PC-3 (cell line): Measurements from ENCODE around the gene PCDH9.

Source experiments
- EZH2 ChIP-seq: fragments of 300-600 bp; sonication (generic); IDR thresholded peaks from one replicate; pipeline ENCODE4 v1.6.1; 2017; ENCODE audit warnings: antibody characterized with exemption, mild to moderate bottlenecking, low read length; ENCODE audit not compliant: unreplicated experiment
- EZH2phosphoT487 ChIP-seq: fragments of 300-600 bp; sonication (generic); IDR thresholded peaks from 2 replicates; pipeline ENCODE4 v1.6.1; 2018; ENCODE audit warnings: mild to moderate bottlenecking, antibody characterized with exemption, low read length, borderline replicate concordance
- TF ChIP-seq, protein P1 (sequence below): fragments of 300-600 bp; sonication (generic); conservative IDR thresholded peaks from 2 replicates; pipeline ENCODE4 v1.5.1; 2017; ENCODE audit warnings: antibody characterized with exemption, low read depth, mild to moderate bottlenecking, low read length

DNA sequence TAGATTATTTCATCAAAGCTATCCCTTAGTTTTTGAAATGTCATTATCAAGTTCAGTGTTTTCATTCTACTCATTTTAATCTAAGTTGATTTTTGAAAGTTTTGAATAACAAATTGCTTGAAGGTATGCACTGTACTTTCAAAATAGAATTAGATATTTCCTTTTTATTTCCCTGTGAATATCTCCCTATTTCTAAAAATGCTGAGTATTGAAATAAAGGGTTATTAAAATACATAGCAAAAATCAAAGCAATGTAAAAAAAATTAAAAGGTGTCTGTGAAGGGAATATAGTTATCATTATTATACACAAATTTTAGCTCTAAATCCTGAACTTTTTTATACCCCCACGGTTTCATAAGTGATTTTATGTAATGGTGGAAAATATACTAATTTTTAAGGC lies 967.8 kb downstream of the PCDH9 start:
- TF ChIP-seq, protein P1, sequence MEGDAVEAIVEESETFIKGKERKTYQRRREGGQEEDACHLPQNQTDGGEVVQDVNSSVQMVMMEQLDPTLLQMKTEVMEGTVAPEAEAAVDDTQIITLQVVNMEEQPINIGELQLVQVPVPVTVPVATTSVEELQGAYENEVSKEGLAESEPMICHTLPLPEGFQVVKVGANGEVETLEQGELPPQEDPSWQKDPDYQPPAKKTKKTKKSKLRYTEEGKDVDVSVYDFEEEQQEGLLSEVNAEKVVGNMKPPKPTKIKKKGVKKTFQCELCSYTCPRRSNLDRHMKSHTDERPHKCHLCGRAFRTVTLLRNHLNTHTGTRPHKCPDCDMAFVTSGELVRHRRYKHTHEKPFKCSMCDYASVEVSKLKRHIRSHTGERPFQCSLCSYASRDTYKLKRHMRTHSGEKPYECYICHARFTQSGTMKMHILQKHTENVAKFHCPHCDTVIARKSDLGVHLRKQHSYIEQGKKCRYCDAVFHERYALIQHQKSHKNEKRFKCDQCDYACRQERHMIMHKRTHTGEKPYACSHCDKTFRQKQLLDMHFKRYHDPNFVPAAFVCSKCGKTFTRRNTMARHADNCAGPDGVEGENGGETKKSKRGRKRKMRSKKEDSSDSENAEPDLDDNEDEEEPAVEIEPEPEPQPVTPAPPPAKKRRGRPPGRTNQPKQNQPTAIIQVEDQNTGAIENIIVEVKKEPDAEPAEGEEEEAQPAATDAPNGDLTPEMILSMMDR: no peak
- TF ChIP-seq EZH2 (no peak), EZH2phosphoT487 (no peak)
